HG02571 (cell line): ENCODE results near the gene RPL10.

Experiments used
- ATAC-seq: cut with Tn5 transposase; IDR thresholded peaks from one replicate; pipeline ENCODE4 v1.9.1; 2021; ENCODE audit warnings: mild to moderate bottlenecking, moderate library complexity; ENCODE audit not compliant: unreplicated experiment

RPL10 gene

DNA sequence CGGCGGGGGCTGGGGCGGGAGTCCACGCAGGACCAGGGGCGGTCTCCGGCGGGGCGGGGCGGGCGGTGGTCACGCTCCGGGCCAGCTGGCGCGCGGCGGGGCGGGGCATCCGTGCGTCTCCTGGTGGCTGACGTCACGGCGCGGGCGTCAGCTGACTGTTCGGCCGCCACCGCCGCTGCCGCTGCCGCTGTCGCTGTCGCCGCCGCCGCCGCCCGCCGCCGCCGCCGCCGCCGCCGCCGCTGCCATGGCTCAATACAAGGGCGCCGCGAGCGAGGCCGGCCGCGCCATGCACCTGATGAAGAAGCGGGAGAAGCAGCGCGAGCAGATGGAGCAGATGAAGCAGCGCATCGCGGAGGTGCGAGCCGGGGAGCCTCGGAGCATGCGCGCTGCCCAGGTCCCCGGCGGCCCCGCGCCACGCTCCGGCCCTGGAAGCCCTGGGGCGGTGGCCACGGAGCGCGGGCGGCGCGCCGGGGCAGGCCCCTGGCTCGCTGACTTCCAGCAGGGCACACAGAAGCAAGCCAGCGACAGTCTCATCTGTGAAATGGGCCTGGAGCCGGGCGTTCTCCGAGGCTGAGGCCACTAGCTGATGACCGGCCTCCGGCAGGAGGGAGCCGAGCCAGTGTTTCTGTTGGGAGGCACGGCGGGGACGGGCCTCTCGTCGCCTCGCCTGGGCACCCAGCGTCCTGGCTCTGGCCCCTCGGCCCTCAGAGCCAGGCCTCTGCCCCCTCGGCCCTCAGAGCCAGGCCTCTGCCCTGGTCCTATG lies 46.0 kb downstream of the RPL10 start, which contains the start of gene FAM50A:
Gene FAM50A, plus strand, starts transcription at position 150 of the 763 bp plus-strand sequence. Its CDS starts 95 bp downstream, at position 245.
- peak; percentile 64 for ATAC-seq

DNA sequence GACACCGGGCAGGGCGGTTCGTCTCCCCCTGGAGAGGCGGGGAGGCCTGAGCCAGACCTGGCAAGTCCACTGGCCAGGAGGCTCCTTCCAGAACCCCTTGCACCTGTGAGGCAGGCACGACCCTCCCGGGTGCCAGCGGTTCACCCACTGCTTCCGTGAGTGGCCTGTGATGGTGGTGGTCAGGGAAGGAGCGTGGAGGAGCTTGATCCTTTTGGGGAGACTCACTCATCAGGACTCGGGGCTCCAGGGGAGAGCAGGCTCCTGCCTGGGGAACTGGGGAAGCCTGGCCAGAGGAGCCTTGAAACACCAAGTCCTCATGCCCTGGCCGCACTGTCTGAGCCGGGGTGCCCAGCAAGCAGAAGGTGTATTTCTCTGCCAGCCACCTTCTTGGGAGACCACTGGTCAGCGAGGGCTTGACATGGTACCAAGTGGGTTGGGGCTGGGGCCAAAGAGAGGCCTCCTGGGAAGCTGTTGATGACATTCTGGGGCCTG lies 46.6 kb downstream of the RPL10 start:
- no peak for ATAC-seq

DNA sequence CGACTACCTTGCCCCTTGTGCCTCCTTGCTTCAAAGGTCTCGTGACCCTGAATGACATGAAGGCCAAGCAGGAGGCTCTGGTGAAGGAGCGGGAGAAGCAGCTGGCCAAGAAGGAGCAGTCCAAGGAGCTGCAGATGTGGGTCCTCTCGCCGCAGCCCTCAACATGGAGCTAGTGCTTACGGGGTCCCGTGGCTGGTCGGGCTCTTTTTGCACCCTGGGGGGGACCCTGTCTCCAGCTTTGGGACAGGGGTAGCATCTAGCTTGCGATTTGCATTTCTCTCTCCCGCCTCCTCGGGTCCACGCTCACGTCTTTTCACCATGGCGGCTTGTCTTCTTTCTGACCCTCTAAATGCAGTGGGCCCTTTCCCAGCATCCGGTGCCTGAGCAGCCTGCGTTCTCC lies 47.6 kb downstream of the RPL10 start:
- ATAC-seq: no peak

DNA sequence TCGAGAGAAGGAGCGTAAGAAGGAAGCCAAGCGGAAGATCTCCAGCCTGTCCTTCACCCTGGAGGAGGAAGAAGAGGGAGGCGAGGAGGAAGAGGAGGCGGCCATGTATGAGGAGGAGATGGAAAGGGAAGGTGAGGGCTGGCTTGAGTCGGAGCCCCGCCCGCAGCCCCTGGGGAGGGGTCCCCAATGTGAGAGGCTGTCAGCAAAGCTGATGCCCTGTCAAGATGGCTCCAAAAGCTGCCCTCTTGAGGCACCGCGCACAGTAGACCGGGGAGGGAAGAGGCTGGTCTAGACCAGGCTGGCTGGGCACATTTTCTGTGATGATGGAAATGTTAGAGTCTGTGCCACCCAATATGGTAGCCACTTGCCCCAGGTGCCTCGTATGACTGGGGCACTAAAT lies 48.3 kb downstream of the RPL10 start:
- ATAC-seq: no peak

- no peak for ATAC-seq
Measured at GRCh38 chrX:154448484-154448883, 50.3 kb downstream of the RPL10 start.

DNA sequence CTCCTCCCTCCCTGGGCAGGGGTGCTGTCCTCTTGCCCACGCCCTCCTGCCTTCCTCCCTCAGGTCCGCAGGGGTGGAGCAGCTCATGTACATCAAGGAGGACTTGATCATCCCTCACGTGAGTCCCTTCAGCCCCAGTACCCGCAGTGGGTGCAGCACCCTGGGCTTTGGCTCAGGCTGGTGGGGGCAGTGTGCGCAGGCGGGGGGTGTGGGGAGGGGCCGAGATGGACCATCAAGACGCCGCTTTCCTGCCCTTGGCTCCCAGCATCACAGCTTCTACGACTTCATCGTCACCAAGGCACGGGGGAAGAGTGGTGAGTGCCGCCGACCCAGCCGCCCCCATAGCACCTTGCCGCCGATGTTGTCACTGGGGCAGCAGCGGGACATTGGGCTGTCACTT lies 51.4 kb downstream of the RPL10 start:
- ATAC-seq: no peak

GRCh38 chrX:154450312-154450711 lies 52.1 kb downstream of the RPL10 start:
- ATAC-seq: no peak
